HuH-7 (cell line): ENCODE results near the gene CCDC78.
"Not testable (repeated sequence)": the region's sequence is repeated elsewhere in the genome, so short reads cannot be mapped to it uniquely, and the experiment has no call there.

Experiments used
- DNase-seq: peaks from one replicate; pipeline ENCODE4 v3.0.0; 2011; ENCODE audit warnings: low spot score

The CCDC78 gene

GRCh38 chr16:760545-761343 lies 34.5 kb upstream of the CCDC78 start, which contains the start of gene MSLN:
Gene MSLN, plus strand, starts transcription at chr16:760734. Its CDS starts 1,947 bp downstream, at chr16:762681.
- no peak for DNase-seq

- no peak for DNase-seq
Observed at GRCh38 chr16:760065-760464, 33.8 kb upstream of the CCDC78 start.

GRCh38 chr16:759110-759910 lies 33.1 kb upstream of the CCDC78 start:
- no peak for DNase-seq

GRCh38 chr16:756428-756827 lies 30.2 kb upstream of the CCDC78 start:
- no peak for DNase-seq

GRCh38 chr16:754656-755055 lies 28.4 kb upstream of the CCDC78 start:
- DNase-seq, result no peak

- DNase-seq, result not testable (repeated sequence)
Observed at GRCh38 chr16:754121-754607, 27.9 kb upstream of the CCDC78 start.

GRCh38 chr16:752007-752312 lies 25.7 kb upstream of the CCDC78 start:
- no peak for DNase-seq

GRCh38 chr16:751152-752006 lies 25.1 kb upstream of the CCDC78 start:
- no peak for DNase-seq

GRCh38 chr16:750485-750884 lies 24.2 kb upstream of the CCDC78 start:
- DNase-seq, result no peak

GRCh38 chr16:749010-749409 lies 22.8 kb upstream of the CCDC78 start:
- DNase-seq, result no peak

- DNase-seq, result no peak
Observed at GRCh38 chr16:747978-748746, 21.9 kb upstream of the CCDC78 start.

GRCh38 chr16:746637-747036 lies 20.4 kb upstream of the CCDC78 start:
- DNase-seq, result no peak

- DNase-seq, result peak; percentile 59
Observed at GRCh38 chr16:745739-746138, 19.5 kb upstream of the CCDC78 start.

GRCh38 chr16:743794-744500 lies 17.7 kb upstream of the CCDC78 start:
- DNase-seq, result no peak

- DNase-seq, result not testable (repeated sequence)
Observed at GRCh38 chr16:742894-743293, 16.7 kb upstream of the CCDC78 start.

- DNase-seq, result no peak
Observed at GRCh38 chr16:741986-742629, 15.9 kb upstream of the CCDC78 start.

GRCh38 chr16:740764-741505 lies 14.7 kb upstream of the CCDC78 start, which contains the start of gene CIAO3:
Gene CIAO3, minus strand, starts transcription at chr16:740997. Its CDS starts 12 bp downstream, at chr16:740985.
- DNase-seq, result peak; percentile 79

GRCh38 chr16:740459-740763 lies 14.2 kb upstream of the CCDC78 start:
- no peak for DNase-seq

GRCh38 chr16:739560-740458 lies 13.6 kb upstream of the CCDC78 start:
- peak; percentile 37 for DNase-seq
